Fibroblast of lung (primary cell): ENCODE measurements around the gene FMN1.

ENCODE experiments used
- EZH2 ChIP-seq: IDR thresholded peaks from 2 replicates; pipeline ENCODE4 v1.5.1; 2012; ENCODE audit warnings: low read length, control low read depth, mild to moderate bottlenecking; ENCODE audit errors: missing control alignments
- TF ChIP-seq, protein P1 (sequence below), 2 donors: IDR thresholded peaks in 1 of 2; conservative IDR thresholded peaks in 1 of 2; 1 replicate in 1 of 2; 2 replicates in 1 of 2; pipeline ENCODE4 v1.5.1; 2011 to 2012; ENCODE audit warnings: low read length in 2 of 2, control low read depth in 1 of 2, inconsistent platforms in 1 of 2, low read depth in 1 of 2, mild to moderate bottlenecking in 1 of 2

DNA sequence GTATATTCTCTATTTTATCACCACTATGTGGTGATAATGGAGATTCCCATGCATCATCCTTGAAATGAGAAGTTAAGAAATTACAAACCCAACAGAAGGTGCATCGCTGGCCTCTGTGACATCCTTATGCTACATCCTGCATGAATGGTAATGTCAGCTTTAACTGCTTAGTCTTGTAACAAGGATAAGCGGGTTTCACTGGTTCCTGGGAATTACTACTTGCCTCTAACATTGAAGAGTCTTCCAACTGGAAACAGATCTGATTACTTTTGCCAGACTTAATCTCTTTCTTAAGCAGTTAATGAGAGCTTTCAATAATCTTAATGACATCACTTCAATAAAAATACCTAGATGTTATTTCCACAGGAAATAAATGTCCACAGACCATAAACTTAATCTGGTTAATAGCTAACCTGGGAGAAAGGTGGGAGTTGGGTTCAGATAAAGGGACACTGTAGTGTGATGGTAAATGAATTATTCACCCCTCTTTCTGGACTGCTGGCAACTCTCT lies 44.0 kb downstream of the FMN1 start:
- TF ChIP-seq, protein P1, sequence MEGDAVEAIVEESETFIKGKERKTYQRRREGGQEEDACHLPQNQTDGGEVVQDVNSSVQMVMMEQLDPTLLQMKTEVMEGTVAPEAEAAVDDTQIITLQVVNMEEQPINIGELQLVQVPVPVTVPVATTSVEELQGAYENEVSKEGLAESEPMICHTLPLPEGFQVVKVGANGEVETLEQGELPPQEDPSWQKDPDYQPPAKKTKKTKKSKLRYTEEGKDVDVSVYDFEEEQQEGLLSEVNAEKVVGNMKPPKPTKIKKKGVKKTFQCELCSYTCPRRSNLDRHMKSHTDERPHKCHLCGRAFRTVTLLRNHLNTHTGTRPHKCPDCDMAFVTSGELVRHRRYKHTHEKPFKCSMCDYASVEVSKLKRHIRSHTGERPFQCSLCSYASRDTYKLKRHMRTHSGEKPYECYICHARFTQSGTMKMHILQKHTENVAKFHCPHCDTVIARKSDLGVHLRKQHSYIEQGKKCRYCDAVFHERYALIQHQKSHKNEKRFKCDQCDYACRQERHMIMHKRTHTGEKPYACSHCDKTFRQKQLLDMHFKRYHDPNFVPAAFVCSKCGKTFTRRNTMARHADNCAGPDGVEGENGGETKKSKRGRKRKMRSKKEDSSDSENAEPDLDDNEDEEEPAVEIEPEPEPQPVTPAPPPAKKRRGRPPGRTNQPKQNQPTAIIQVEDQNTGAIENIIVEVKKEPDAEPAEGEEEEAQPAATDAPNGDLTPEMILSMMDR (conservative IDR thresholded peaks at IDR 0.05 in 1 of 2, IDR thresholded peaks at IDR 0.05 in 1 of 2; ENCODE audit: low read depth in 1 of 2, low read length in 2 of 2), result no peak
- TF ChIP-seq EZH2, result no peak
